Measurements from ENCODE around the gene FSCN2.
"Not testable (repeated sequence)": the region's sequence is repeated elsewhere in the genome, so short reads cannot be mapped to it uniquely, and the experiment has no call there.

Gene FSCN2

GRCh38 chr17:81524039-81524864, 3.9 kb upstream of the FSCN2 start:
- Mint-ChIP-seq H3K27me3 (ENCODE audit: low read depth) (peaks cover 12% of the 10 kb centered on the region), H3K4me3 (no peak overlapping the region), H3K36me3 (ENCODE audit: low read depth) (no peaks in the 10 kb centered on the region), H3K27ac (no peak overlapping the region), H3K4me1 (ENCODE audit: low read depth) (no peaks in the 10 kb centered on the region), H3K9me3 (no peaks in the 10 kb centered on the region)

- H3K27ac Mint-ChIP-seq: no peak overlapping the region
- H3K4me1 Mint-ChIP-seq (ENCODE audit: low read depth): no peaks in the 10 kb centered on the region
- H3K4me3 Mint-ChIP-seq: no peak overlapping the region
- no peaks in the 10 kb centered on the region for H3K9me3 Mint-ChIP-seq
- peaks cover 12% of the 10 kb centered on the region for H3K27me3 Mint-ChIP-seq (ENCODE audit: low read depth)
- H3K36me3 Mint-ChIP-seq (ENCODE audit: low read depth): no peaks in the 10 kb centered on the region
Observed at GRCh38 chr17:81524865-81525159, 3.4 kb upstream of the FSCN2 start.

GRCh38 chr17:81526662-81527571, 1.3 kb upstream of the FSCN2 start:
- no peak overlapping the region for H3K4me3 Mint-ChIP-seq
- H3K27ac Mint-ChIP-seq: no peak overlapping the region
- H3K36me3 Mint-ChIP-seq (ENCODE audit: low read depth): no peaks in the 10 kb centered on the region
- peaks cover 8% of the 10 kb centered on the region for H3K27me3 Mint-ChIP-seq (ENCODE audit: low read depth)
- no peaks in the 10 kb centered on the region for H3K9me3 Mint-ChIP-seq
- H3K4me1 Mint-ChIP-seq (ENCODE audit: low read depth): no peaks in the 10 kb centered on the region

GRCh38 chr17:81528384-81528650, 140 bp downstream of the FSCN2 start:
- no peaks in the 10 kb centered on the region for H3K27me3 Mint-ChIP-seq (ENCODE audit: low read depth)
- no peak overlapping the region for H3K4me3 Mint-ChIP-seq
- no peaks in the 10 kb centered on the region for H3K9me3 Mint-ChIP-seq
- H3K4me1 Mint-ChIP-seq (ENCODE audit: low read depth): no peaks in the 10 kb centered on the region
- H3K27ac Mint-ChIP-seq: no peak overlapping the region
- H3K36me3 Mint-ChIP-seq (ENCODE audit: low read depth): no peaks in the 10 kb centered on the region

- no peaks in the 10 kb centered on the region for H3K27me3 Mint-ChIP-seq (ENCODE audit: low read depth)
- H3K36me3 Mint-ChIP-seq (ENCODE audit: low read depth): no peaks in the 10 kb centered on the region
- H3K4me3 Mint-ChIP-seq: no peak overlapping the region
- no peak overlapping the region for H3K27ac Mint-ChIP-seq
- H3K4me1 Mint-ChIP-seq (ENCODE audit: low read depth): no peaks in the 10 kb centered on the region
- H3K9me3 Mint-ChIP-seq: no peaks in the 10 kb centered on the region
Observed at GRCh38 chr17:81528651-81529436, 667 bp downstream of the FSCN2 start.

- H3K4me3 Mint-ChIP-seq: no peak overlapping the region
- H3K4me1 Mint-ChIP-seq (ENCODE audit: low read depth): no peaks in the 10 kb centered on the region
- no peak overlapping the region for H3K27ac Mint-ChIP-seq
- H3K27me3 Mint-ChIP-seq (ENCODE audit: low read depth): no peaks in the 10 kb centered on the region
- no peaks in the 10 kb centered on the region for H3K9me3 Mint-ChIP-seq
- no peaks in the 10 kb centered on the region for H3K36me3 Mint-ChIP-seq (ENCODE audit: low read depth)
Observed at GRCh38 chr17:81529437-81529803, 1.2 kb downstream of the FSCN2 start.

GRCh38 chr17:81531013-81531412, 2.8 kb downstream of the FSCN2 start:
- not testable (repeated sequence) for H3K27me3 Mint-ChIP-seq (ENCODE audit: low read depth); H3K4me3 Mint-ChIP-seq; H3K4me1 Mint-ChIP-seq (ENCODE audit: low read depth); H3K27ac Mint-ChIP-seq; H3K36me3 Mint-ChIP-seq (ENCODE audit: low read depth); H3K9me3 Mint-ChIP-seq

GRCh38 chr17:81531998-81532404, 3.8 kb downstream of the FSCN2 start:
- H3K9me3 Mint-ChIP-seq; H3K36me3 Mint-ChIP-seq (ENCODE audit: low read depth); H3K27ac Mint-ChIP-seq; H3K4me3 Mint-ChIP-seq; H3K4me1 Mint-ChIP-seq (ENCODE audit: low read depth): not testable (repeated sequence)
- H3K27me3 Mint-ChIP-seq (ENCODE audit: low read depth): peaks cover 12% of the 10 kb centered on the region

- Mint-ChIP-seq H3K4me1 (ENCODE audit: low read depth) (no peaks in the 10 kb centered on the region), H3K27me3 (ENCODE audit: low read depth) (peaks cover 12% of the 10 kb centered on the region), H3K36me3 (ENCODE audit: low read depth) (no peaks in the 10 kb centered on the region), H3K4me3 (no peak overlapping the region), H3K27ac (no peak overlapping the region), H3K9me3 (no peaks in the 10 kb centered on the region)
Observed at GRCh38 chr17:81532490-81533287, 4.5 kb downstream of the FSCN2 start.

GRCh38 chr17:81533339-81534141, 5.4 kb downstream of the FSCN2 start:
- Mint-ChIP-seq H3K4me3 (no peak overlapping the region), H3K9me3 (no peaks in the 10 kb centered on the region), H3K27me3 (ENCODE audit: low read depth) (peaks cover 16% of the 10 kb centered on the region), H3K36me3 (ENCODE audit: low read depth) (peaks cover 4% of the 10 kb centered on the region), H3K27ac (no peak overlapping the region), H3K4me1 (ENCODE audit: low read depth) (no peaks in the 10 kb centered on the region)

- Mint-ChIP-seq H3K9me3 (no peaks in the 10 kb centered on the region), H3K36me3 (ENCODE audit: low read depth) (peaks cover 4% of the 10 kb centered on the region), H3K27ac (no peak overlapping the region), H3K4me1 (ENCODE audit: low read depth) (no peaks in the 10 kb centered on the region), H3K4me3 (no peak overlapping the region), H3K27me3 (ENCODE audit: low read depth) (peaks cover 16% of the 10 kb centered on the region)
Observed at GRCh38 chr17:81534157-81535006, 6.2 kb downstream of the FSCN2 start.

GRCh38 chr17:81535007-81535328, 6.8 kb downstream of the FSCN2 start:
- Mint-ChIP-seq H3K4me3 (no peak overlapping the region), H3K36me3 (ENCODE audit: low read depth) (peaks cover 4% of the 10 kb centered on the region), H3K9me3 (no peaks in the 10 kb centered on the region), H3K27me3 (ENCODE audit: low read depth) (peaks cover 16% of the 10 kb centered on the region), H3K27ac (no peak overlapping the region), H3K4me1 (ENCODE audit: low read depth) (no peaks in the 10 kb centered on the region)

All from T-helper 1 cell treated with Interleukin-12 subunit alpha and Interleukin-12 subunit beta and Interleukin-4 antibody, amounts not matched to agents 30 μg/mL and 1 μg/mL, for 36 hours (primary cell).